ENCODE measurements around the gene OPCML.

The OPCML gene

DNA sequence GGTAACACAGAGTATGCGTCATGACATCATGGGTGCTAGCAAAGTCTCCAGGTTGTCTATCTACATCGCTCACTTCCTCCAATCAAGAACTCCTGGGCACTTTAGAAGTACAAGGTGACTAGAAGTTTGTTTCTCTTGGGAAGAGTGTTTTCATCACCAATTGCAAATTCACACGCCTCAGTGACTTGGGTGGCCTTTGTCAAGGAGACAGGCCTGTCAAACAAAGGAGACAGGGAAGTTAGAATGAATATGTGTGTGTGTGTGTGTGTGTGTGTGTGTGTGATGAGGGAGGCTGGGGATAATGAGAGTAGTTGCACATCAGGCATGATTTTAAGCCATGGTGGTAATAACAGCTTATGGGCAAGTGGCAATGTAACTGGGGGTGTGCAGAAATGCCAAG is 953.2 kb downstream of the OPCML start:
- no peak for DNase-seq

DNA sequence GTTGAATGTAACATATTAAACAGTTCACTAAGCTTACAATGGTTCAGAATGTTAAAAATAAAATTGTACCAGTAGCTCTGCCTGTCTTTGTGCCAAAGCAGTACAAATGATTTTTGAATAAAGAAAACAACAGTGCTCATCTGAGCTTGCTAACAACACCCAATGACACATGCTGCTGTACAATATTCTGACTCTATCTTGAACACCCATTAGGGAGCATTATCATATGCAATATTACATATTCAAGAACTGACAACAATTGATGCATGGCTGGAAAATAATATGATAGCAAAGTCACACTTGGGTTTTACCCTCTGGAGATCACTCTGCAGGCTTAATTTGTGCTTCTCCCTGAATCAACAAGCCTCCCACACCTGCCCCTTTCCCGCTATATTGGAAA is 953.7 kb downstream of the OPCML start:
- no peak for DNase-seq

DNA sequence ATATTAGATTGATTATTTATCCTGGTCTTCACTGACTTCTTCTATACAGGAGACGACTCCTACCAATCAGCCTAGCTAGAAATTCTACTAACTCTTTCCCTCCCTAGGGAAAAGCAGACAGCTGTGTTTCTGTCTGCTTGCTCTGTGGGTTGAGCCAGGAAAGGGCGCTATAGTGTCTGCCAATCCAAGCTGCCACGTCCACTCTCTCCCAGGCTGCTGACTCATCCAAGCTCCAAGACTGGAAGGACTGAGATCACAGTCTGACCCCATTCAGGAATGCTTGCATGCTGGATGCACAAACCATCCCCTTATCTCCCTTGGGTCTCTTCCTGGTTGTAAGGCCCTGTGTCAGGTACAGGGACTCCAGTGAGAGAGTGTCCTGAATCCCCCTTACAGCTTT is 955.6 kb downstream of the OPCML start:
- no peak for DNase-seq

DNA sequence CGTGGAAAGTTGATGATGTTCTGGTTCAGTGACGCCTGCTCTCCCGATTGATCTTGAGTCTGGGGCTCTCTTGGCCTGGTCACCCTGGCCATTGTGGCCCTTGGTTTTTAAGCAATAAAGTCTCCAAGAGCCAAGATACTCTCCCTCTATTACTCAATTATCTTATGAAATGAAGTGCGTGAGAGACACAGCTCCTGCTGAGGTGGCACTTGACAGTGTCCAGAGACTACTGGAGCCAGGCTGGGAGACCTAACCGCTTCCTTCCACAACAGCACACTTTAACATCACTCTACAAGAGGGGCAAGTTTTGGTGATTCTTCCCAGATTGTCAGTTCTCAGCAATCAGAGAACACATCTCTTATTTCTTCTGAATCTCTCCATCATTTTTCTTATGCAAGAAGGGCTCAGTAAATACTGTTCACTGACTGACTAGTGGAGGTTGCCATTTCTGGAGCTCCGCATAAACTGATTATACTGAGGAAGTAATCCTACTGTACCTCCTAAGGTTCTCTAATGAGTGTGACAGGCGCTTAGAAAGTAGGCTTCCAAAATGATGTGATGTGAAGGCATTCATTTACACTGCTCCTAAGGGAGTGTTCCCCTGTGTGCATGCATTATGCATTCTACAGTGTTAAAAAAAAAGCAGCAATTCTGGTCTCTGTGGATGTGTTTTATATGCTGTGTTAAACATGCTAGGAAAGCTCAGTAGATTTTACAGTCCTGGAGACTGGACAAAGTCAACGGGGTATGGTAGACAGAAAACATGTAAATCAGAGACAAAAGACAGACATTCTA is 968.0 kb downstream of the OPCML start:
- no peak for DNase-seq

DNA sequence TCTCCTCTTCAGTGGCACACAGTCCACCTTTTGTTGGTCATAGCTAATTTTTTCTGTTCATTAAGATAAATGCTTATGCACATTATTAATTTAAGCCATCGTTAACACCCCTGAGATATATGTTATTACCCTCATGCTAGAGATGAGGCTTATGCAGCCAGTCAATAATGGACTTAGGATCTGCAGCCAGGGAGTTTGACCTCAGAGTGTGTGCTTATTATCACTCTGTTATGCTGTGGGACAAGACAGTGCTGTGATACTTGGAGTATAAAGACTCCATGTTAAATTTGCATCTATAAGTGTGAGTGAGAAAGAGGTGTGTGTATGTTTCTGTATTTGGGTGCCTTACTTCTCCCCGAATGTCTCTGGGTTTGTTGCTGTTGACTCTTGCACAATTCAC is 969.3 kb downstream of the OPCML start:
- no peak for DNase-seq

DNA sequence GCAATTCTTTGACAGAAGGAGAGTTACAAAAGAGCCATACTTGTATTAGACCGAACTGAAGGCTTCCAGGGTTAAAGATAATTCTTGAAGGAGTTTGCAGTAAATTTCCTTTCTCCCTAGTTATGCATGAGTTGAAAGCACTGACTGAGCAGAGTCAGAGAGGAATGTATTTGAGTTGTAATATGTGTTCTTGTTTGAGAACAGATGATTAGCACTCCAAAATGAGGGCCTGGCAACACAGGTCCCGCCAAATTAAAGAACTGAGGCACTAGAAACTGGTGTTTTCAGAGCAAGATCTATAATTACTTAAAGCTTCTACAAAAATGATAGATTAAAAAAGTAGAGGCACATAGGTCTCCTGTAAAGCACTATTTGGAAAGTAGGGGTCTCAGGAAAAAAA is 970.4 kb downstream of the OPCML start:
- DNase-seq = no peak

DNA sequence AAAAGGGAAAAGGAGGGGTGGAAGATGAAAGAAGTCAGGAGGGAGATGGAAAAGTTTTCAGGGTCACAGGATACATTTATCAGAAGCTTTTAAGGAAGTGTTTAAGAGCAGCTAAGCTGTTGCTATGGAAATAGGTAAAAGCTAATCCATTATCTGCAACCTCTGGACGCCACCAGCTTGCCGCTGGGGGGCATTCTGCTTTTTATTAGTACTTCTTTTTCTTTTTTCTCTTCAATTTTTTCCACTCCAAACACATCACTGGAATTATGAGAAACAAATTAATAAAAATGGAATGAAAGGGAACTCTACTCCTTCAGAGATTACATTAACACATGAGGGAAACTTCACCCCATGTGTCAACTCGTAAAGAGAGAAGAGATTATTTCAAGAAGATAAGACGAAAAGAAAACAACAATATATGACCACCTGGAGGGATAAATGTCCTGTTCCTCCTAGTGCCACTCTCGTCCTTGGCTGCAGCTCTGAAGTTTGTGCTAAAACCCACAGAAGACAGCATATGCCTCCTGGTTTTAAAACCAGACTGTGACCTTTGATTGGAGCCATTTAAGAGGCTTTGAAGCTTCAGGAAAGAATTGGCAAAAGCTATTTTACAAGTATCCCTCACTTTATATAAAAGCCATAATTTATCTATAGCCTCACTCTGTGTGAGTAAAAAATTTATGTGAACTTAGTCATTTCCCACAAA is 972.8 kb downstream of the OPCML start:
- no peak for DNase-seq

DNA sequence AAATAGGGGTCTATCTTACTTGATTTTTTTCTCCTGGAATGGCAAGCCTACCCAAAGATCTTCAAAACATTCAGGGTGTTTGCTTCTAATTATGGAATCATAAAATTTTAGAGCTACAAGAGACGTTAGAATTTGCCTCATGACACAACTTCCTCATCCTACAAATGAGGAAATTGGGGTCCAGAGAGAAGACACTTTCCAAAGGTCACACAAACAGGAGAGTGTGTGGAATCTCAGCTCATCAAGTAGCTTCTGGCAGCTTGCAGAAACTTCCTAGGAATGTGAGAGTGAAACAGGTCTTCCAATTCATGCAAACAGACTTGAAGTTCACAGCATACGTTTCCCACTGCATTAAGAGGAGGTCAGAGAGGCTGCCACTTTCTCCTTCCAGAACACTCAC is 976.0 kb downstream of the OPCML start:
- no peak for DNase-seq

DNA sequence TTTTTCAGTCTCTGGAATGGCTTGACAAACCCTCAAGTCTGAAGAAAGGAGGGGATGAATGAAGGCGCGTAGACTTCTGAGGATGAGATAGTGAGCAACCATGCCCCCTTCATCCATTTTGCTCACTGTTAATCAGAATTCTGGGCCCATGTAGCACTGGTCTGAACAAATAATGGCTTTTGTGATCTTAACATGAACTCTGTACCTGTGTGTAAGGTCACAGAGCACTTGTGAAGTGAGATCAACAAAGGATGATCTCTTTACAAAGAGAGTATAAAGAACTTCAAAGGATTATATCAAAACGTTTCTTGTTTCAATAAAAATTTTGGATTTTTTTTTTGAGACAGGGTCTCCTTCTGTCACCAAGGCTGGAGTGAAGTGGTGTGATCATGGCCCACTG is 976.7 kb downstream of the OPCML start:
- no peak for DNase-seq

DNA sequence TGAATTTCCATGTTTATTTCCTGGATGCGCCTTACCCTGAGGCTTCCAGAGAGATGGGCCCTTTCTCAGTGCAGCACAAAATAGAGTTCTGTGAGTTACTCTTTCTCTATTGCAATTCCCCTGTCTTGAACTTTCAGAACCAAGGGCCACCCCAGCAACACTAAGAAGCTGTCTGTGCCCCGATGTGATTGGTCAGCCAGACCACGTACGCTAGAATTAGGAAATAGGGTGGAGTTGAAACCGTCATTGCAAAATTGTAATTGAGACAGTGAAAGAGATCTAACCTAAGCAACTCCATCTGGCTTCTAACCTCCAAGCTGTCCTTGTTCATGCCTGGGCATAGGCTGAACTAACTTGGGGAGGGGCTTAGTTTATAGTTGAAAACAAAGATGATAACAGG is 981.3 kb downstream of the OPCML start:
- DNase-seq = no peak

DNA sequence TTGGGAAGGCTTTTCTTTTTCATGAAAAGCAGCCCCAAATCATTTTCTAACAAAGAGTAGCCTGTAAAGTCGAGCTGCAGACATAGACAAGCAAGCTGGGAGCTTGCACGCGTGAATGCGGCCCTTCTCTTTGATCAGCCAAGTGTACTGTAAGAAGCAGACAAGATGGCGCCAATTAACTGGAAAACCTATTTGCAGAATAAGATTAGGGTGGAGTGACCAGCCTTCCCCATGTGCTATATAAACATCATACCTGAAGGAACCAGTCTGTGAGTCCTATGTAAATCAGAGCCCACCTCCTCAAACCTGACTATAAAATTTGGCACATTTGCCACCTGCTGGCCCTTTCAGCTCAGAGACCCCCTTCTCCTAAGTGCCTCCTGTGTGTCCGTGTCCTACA is 982.7 kb downstream of the OPCML start:
- no peak for DNase-seq

DNA sequence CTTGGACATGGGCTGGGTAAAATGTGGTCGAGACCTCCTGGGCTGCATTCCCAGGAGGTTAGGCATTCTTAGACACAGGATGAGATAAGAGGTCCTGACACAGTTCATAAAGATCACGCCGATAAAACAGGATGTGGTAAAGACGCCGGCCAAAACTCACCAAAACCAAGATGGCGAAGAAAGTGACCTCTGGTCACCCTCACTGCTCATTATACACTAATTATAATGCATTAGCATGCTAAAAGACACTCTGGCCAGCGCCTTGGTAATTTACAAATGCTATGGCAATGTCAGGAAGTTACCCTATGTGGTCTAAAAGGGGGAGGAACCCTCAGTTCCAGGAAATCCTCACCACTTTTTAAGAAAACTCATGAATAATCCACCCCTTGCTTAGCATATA is 983.3 kb downstream of the OPCML start:
- no peak for DNase-seq

DNA sequence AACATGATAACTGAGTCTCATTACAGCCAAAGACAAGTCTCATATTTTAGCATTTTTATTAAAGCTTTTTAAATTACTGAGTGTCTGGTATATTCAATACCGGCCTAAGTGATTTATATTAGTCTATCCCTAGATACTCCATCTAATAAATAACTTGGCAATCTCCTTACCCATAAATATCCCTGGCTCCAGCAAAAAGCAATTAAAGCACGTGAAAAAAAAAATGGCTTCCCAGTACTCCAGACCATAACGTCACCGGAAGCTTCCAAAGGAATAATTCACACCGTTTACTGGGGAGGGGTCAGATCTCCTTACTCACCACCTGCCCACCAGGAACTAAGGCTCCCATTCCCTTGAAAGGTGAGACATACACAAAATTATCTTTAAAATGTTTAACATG is 988.3 kb downstream of the OPCML start:
- DNase-seq = no peak

DNA sequence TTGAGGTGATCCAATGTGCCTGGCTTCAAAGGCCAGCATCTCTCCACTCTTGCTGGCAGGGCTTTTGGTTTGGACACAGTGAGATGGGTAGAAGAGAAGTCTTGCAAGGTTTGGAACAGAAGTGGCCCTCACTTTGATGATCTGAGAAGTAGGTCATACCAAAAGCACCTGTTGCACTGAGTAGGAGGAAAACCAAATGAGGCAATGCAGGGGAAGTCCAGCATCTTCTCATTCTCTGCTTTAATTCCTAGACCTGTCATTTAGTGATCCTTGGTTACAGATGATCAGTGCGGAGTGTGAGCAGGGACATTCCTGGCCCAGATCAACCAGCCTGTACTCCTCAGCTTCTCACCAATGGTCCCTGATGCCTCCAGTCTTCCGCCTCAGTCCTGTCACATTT is 990.5 kb downstream of the OPCML start:
- no peak for DNase-seq

DNA sequence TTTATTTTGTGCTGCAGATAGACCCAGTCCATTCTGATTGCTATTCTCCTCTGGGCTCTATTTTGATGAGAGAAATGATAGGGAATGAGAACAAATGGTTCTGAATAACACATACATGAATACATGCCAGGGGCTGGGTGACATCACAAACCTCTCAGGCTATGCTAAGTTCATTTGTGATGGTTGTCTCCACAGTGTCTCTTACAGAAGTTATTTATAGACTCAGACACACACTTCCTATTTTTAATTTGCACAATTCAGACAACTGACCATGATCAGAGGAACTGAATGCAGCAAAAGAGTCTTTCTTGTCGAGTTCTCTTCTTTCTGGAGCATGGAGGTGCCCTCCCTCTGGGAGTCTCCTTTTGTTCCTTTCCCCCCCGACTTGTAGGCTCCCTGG is 991.7 kb downstream of the OPCML start:
- no peak for DNase-seq

DNA sequence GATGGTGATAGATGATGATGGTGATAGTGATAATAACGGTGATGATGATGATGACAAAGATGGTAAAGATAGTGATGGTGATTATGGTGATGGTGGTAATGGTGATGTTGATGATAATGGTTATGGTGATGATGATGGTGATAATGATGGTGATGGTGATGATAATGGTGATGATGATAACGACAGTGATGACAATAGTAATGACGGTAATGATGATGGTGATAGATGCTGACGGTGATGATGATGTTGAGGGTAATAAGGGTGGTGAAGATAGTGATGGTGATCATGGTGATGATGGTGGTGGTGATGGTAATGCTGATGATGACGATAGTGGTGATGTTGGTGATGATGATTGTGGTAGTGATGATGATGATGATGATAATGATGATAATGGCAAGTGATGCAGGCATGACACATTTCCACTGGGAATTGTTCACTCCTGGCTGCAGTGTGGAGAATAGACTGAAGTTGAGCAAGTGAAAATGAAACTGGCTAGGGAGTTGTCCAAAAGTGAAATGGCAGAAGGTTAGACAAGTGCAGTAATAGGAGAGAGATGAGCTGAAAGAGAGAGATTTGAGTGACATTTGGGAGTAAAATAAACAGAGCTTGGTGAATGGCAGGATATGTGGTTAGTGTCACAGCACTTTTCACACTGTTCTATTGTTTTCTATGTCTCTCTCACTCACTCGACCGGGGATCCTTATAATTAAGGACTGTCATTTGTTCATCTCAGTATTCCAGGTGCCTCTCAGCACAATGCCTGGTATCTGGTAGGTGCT is 992.5 kb downstream of the OPCML start:
- no peak for DNase-seq

DNA sequence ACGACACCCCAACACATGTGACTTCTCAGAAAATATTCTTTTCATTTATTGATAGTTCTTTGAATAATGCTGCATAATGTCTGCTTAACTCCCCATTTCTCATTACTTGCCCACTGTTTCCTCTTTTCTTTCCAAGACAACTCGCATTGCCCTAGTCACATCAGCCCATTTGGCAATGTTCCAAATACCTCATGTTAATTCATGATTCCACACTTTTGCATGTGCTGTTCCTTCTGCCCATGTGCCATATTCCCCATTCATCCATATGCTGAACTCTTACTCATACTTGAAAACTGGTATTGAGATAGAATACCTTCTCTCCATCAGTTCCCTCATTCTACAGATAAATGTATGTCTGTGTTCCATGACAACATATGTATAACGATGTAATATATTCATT is 993.7 kb downstream of the OPCML start:
- no peak for DNase-seq

DNA sequence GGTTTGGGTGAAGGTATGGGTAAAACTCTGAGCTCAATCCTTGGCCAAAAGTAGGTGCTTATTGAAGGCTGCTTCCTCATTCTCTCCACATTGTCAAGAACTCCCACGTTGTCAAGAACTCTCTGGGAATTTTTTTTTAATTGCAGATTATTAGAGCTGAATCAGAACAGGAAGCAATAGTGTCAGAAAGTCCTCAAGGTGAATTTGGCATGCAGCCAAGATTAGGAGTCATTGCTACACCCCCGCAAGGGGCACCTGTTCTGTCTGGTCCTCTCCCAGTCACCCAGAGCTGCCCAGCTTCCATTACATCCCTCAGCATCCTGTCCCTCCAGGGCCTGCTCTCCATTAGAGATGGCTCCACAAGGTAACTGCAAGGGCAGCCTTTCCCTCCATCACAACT is 996.5 kb downstream of the OPCML start:
- DNase-seq = no peak

DNA sequence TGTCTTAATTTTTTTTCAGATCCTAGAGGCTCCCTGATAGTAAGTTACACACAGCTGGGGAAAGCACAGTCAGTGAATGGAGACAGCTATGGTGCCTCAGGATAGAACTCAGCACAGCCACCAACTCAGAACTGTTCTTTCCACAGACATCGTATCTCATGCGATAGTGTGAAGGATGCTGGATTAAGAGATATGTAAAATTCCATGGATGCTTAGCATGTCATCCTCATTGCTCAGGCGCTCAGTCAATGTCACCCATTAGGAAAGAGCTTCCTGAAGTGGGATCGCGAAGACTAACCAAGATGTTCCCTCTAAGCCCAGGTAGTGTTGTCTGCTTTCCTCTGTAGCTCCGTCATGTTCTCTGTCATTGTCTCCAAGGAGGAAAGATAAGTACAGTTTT is 1000.4 kb downstream of the OPCML start:
- no peak for DNase-seq

DNA sequence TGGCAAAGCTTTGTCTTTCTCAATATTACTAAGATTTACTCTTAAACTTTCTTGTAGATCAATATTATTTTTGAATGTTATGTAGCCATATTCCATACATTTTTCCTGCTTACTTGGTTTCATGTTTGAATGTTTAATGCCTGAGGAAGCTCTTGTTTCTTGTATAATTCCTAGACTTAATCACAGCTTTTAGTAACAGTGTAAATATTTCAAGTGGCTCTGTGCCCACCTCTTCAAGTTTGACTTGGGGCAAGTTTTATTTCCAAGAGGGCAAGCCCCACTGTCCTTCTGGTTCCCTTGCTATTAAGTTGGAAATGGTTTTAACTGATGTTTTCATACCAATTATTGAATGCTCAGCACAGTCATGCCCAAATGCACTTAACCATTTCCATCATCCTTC is 1004.1 kb downstream of the OPCML start:
- no peak for DNase-seq

DNA sequence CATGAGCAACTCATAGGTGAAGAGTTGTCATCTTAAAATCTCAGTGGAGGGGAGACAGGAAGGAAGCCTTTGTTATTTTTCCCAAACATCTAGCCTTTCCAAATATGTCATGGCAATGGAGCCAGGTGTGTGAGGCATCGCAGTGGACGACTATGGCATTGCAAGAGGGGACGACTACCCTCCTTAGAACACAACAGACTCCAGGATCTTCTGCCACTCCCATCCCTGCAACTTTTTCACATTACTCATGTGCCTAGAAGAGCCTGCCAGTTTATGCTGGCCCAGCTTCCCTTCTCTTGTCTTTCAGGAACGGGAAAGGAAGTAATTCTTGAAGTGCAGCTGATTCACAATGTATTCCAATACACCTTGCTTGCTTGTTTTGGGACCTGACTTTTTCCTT is 1008.4 kb downstream of the OPCML start:
- no peak for DNase-seq

DNA sequence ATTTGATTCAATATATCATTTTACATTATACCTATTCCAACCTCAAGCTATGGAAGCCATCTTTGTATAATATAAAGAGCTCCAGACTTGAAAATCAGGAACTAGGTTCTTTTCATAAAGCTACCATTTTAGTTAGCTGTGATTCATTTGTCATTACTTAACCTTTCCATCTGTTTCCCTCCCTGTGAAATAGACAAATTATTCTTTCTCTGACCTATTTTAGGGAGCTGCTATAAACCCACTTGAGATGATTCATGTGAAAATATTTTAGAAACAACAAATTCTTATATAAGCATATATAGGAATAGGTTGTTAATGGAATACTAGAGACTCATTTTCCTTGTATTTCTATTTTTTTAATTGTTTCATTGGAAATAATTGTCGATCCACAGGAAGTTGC is 1012.1 kb downstream of the OPCML start:
- no peak for DNase-seq

DNA sequence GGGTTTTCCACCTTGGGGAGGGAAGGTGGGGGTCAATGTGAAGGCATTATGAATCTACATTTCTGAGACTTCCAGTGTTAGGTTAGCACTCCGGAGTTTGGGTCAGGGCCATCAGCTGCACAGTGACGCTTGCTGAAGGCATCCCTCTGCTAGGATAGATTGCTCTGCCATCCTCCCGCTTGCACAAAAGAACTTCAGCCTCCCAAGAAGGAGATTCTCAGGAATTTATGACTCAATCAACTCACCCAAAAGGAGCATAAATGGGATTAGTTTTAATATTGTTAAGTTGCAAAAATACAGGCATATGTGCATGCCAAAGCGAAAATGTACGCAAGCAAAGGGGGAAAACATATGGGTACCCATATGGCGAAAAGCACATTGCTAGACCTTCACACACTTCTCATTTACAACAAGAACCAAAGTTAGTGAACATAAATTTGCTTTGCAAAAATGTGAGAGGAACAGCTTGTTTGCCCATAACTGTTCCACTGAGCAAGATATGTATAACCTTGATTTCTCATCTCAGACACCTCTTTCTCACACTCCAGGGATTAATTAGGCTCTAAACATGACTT is 1013.0 kb downstream of the OPCML start:
- no peak for DNase-seq

All from GDM1 (cell line).